Activated CD8-positive, alpha-beta T cell treated with anti-CD3 and anti-CD28 coated beads for 36 hours (primary cell): ENCODE data around the gene VPS54. TPM values are rescaled to one million over a fixed set of nuclear protein-coding genes. Genes with fewer than 3 reads are reported as not detected.

ENCODE experiments used
- ATAC-seq: fragments of 200-7000 bp; cut with Tn5 transposase; one replicate; pipeline ENCODE4 v1.10.0; 2021; ENCODE audit warnings: mild to moderate bottlenecking, moderate library complexity
- CTCF ChIA-PET: fragments of 350-600 bp; sonication (Branson Sonifier 250); formaldehyde crosslinking; loops from one replicate; lab custom pipeline; 2021; ENCODE audit warnings: antibody characterized with exemption; lab: Charles Lee
- POLR2A ChIA-PET: fragments of 350-600 bp; sonication (Branson Sonifier 250); formaldehyde crosslinking; loops from one replicate; lab custom pipeline; 2021; ENCODE audit warnings: antibody characterized with exemption; lab: Charles Lee
- DNase-seq: peaks from one replicate; pipeline ENCODE4 v3.0.0-alpha.2; 2020
- H3K27ac Mint-ChIP-seq: one replicate; pipeline ENCODE4 v1.8.0; 2021; ENCODE audit warnings: mild to moderate bottlenecking, mixed read lengths
- H3K27me3 Mint-ChIP-seq: one replicate; pipeline ENCODE4 v1.8.0; 2021; ENCODE audit warnings: mixed read lengths
- H3K36me3 Mint-ChIP-seq: one replicate; pipeline ENCODE4 v1.8.0; 2021; ENCODE audit warnings: low read depth, mixed read lengths
- H3K4me1 Mint-ChIP-seq: one replicate; pipeline ENCODE4 v1.8.0; 2021; ENCODE audit warnings: low read depth, mixed read lengths
- H3K4me3 Mint-ChIP-seq: one replicate; pipeline ENCODE4 v1.8.0; 2021; ENCODE audit warnings: mild to moderate bottlenecking, moderate library complexity, mixed read lengths
- H3K9me3 Mint-ChIP-seq: one replicate; pipeline ENCODE4 v1.8.0; 2021; ENCODE audit warnings: mixed read lengths
- intact Hi-C: fragments of 100-400 bp; cut with micrococcal nuclease; formaldehyde crosslinking; loops from one replicate; pipeline ENCODE4 v1.10.0; 2022
- total RNA-seq, 2 experiments: library from RNA; stranded (reverse); gene quantifications; one replicate each; pipeline ENCODE4 v1.2.3, GENCODE V29; 2021
- TF ChIP-seq, protein P1 (sequence below): fragments of 200-600 bp; IDR thresholded peaks from one replicate; pipeline ENCODE4 v1.8.0; 2022; ENCODE audit warnings: antibody characterized with exemption, mild to moderate bottlenecking

The VPS54 gene
- total RNA-seq, 2 experiments from 2014 or later: 8.9 to 9.4 TPM

DNA sequence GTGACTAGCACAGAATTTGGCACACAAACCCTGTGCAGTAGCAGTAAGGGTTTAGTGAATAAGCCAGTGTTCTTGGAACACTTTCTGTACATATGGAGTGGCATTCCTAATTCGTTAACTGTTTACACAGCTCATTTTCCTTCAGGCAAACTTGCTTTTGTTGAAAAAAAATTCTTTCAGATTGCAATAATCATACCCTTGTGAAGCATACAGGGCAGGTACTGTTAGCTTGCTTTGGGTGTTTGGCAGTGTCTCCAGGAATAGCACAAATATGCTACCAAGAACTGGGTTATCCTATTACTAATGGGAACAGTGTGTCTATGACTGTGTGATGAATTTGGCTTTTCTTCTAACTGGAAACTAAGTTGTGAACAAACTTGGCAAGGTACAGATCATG lies 144.1 kb downstream of the VPS54 start:
- DNase-seq (no peak), ATAC-seq (no peak)
- Mint-ChIP-seq H3K4me3 (no peak overlapping the region), H3K27ac (no peak overlapping the region), H3K27me3 (no peaks in the 10 kb centered on the region), H3K36me3 (peaks cover 42% of the 10 kb centered on the region), H3K4me1 (peaks cover 24% of the 10 kb centered on the region), H3K9me3 (peaks cover 5% of the 10 kb centered on the region)
- intact Hi-C loops: no loop called here
- ChIA-PET CTCF (interaction anchor here (0.7 to 4.4 kb wide), 3 partner anchors 14 to 182 kb away, joined by 3 to 19 read pairs (median 4); no protein-coding TSS in a partner anchor), POLR2A (no interaction called here)
- TF ChIP-seq, protein P1, sequence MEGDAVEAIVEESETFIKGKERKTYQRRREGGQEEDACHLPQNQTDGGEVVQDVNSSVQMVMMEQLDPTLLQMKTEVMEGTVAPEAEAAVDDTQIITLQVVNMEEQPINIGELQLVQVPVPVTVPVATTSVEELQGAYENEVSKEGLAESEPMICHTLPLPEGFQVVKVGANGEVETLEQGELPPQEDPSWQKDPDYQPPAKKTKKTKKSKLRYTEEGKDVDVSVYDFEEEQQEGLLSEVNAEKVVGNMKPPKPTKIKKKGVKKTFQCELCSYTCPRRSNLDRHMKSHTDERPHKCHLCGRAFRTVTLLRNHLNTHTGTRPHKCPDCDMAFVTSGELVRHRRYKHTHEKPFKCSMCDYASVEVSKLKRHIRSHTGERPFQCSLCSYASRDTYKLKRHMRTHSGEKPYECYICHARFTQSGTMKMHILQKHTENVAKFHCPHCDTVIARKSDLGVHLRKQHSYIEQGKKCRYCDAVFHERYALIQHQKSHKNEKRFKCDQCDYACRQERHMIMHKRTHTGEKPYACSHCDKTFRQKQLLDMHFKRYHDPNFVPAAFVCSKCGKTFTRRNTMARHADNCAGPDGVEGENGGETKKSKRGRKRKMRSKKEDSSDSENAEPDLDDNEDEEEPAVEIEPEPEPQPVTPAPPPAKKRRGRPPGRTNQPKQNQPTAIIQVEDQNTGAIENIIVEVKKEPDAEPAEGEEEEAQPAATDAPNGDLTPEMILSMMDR: no peak

DNA sequence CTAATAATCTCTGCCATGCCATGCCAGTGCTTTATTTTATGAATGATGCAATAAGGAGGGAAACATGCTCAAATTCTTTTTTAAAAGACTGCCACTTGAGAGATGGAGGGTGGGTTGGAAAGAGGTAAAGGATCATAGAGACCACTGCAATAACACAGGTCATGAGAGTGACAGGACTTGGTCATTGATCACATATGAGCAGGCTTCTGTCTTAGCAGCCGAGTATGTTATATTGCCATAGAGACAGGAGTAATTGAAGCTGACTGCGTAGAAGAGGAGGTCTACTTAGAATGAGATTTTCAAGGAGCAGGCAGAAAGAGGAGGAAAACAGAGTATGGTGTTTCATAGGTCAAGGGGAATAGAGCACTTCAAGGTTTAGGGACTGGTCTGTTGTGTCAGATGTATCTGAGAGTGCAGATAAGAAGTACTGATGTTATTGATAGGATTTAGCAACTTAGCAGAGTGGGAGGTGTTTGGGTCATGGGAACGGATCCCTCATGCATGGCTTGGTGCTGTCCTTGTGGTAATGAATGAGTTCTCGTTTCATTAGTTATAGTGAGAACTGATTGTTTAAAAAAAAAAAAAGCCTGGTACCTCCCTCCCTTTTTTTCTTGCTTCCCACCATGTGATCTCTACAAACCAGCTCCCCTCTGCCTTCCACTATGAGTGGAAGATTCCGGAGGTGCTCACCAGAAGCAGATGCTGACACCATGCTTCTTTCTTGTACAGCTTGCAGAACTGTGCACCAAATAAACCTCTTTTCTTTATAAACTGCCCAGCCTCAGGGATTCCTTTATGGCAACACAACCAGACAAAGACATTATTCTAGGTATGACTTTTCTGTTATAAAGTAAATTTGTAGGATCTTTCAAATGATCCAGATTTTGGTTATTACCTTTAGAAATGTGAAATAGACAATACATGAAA lies 144.8 kb downstream of the VPS54 start:
- TF ChIP-seq, protein P1: no peak
- H3K4me3 Mint-ChIP-seq: no peak overlapping the region
- H3K27me3 Mint-ChIP-seq: no peaks in the 10 kb centered on the region
- DNase-seq (no peak), ATAC-seq (no peak)
- ChIA-PET POLR2A (interaction anchor here (0.7 kb wide), 1 partner anchor 106 kb away, joined by 3 read pairs; no protein-coding TSS in a partner anchor), CTCF (interaction anchor here (0.7 to 1.6 kb wide), 2 partner anchors 13 to 19 kb away, joined by 3 to 6 read pairs; no protein-coding TSS in a partner anchor)
- H3K27ac Mint-ChIP-seq: no peak overlapping the region
- peaks cover 25% of the 10 kb centered on the region for H3K4me1 Mint-ChIP-seq
- peaks cover 5% of the 10 kb centered on the region for H3K9me3 Mint-ChIP-seq
- intact Hi-C loops: no loop called here
- H3K36me3 Mint-ChIP-seq: peaks cover 43% of the 10 kb centered on the region

DNA sequence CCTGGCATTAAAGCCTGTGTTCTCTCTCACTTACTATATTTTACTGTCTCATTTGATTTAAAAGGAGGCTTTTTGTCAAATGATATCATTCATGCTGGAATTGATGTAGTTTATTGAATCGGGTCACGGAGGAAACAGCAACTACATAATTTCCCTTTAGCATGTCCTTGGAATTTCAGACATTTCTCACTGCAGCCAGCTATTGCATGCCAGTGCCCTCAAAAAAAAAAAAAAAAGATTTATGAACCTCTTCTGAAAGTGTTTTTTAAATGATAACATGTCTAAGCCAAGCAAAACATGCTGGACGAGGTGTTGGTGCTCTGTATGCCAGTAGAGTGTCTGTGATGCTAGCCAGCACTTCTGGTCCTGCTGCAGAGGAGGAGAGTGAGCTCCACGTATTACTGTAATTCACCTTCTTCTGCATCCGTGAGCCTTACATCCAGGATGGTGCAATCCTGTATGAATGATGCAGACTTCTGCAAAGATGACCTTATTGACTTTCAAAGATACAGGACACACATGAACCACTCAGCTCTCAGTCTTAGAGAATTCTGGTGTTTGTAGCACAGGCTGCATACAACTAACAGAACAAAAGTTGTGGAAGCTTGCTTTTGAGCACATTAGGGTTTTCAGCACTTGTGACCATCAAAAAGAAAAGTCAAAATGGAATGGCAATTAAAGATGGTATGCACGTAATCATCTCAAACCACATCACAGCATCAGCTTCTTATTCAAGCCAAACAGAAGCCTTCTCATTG lies 146.5 kb downstream of the VPS54 start:
- ATAC-seq (no peak), DNase-seq (no peak)
- CTCF ChIA-PET: interaction anchor here (0.7 to 1.6 kb wide), 4 partner anchors 9 to 24 kb away, joined by 3 to 6 read pairs (median 4); no protein-coding TSS in a partner anchor
- Mint-ChIP-seq H3K27me3 (no peaks in the 10 kb centered on the region), H3K27ac (no peak overlapping the region), H3K36me3 (peaks cover 48% of the 10 kb centered on the region), H3K4me3 (no peak overlapping the region), H3K4me1 (peaks cover 29% of the 10 kb centered on the region), H3K9me3 (peaks cover 5% of the 10 kb centered on the region)
- intact Hi-C loops: no loop called here
- POLR2A ChIA-PET: interaction anchor here (0.9 to 1.2 kb wide), 2 partner anchors 9 to 13 kb away, joined by 3 to 4 read pairs; no protein-coding TSS in a partner anchor
- TF ChIP-seq, protein P1: no peak

DNA sequence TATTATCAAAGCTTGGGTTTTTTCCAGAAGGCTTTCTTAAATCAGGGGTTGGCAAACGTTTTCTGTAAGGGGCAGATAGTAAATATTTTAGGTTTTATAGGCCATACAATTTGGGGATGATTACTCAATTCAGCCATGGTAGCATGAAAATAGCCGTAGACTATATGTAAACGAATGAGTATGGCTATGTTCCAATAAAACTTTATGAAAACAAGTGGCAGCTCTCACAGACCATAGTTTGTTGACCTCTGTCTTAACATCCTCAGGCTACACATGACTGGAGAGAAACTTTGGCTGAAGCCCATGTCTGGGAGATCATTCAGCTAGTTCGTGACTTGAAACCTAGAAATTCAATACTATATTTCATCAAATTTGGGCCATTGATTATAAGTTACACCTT lies 147.4 kb downstream of the VPS54 start:
- ChIA-PET CTCF (no interaction called here), POLR2A (interaction anchor here (1.2 kb wide), 1 partner anchor 12 kb away, joined by 4 read pairs; no protein-coding TSS in a partner anchor)
- DNase-seq: no peak
- no peak for ATAC-seq
- H3K36me3 Mint-ChIP-seq: peaks cover 44% of the 10 kb centered on the region
- intact Hi-C loops: no loop called here
- TF ChIP-seq, protein P1: no peak
- H3K4me3 Mint-ChIP-seq: no peak overlapping the region
- H3K27me3 Mint-ChIP-seq: no peaks in the 10 kb centered on the region
- H3K4me1 Mint-ChIP-seq: peaks cover 29% of the 10 kb centered on the region
- no peak overlapping the region for H3K27ac Mint-ChIP-seq
- peaks cover 5% of the 10 kb centered on the region for H3K9me3 Mint-ChIP-seq
